Epithelial cell of proximal tubule (primary cell): ENCODE results near the gene EPHB1. TPM values are rescaled to one million over a fixed set of nuclear protein-coding genes. Genes with fewer than 3 reads are reported as not detected.

ENCODE experiments used
- DNase-seq: peaks from one replicate; pipeline ENCODE4 v3.0.0-alpha.2; 2011; ENCODE audit warnings: low read depth
- H3K4me3 ChIP-seq: 2 replicates; pipeline ENCODE4 v1.5.1; 2011; ENCODE audit warnings: low read depth, mild to moderate bottlenecking, low read length
- total RNA-seq: library from RNA; depleted of rRNA; stranded (reverse); fragments of >200 nt; gene quantifications from 2 replicates; pipeline ENCODE4 v1.2.3, GENCODE V29; 2015
- TF ChIP-seq, protein P1 (sequence below): conservative IDR thresholded peaks from 2 replicates; pipeline ENCODE4 v1.5.1; 2012; ENCODE audit warnings: low read depth, mild to moderate bottlenecking, low read length

EPHB1 gene
- total RNA-seq, 1 donor from 2014 or later, result 1.6 TPM

DNA sequence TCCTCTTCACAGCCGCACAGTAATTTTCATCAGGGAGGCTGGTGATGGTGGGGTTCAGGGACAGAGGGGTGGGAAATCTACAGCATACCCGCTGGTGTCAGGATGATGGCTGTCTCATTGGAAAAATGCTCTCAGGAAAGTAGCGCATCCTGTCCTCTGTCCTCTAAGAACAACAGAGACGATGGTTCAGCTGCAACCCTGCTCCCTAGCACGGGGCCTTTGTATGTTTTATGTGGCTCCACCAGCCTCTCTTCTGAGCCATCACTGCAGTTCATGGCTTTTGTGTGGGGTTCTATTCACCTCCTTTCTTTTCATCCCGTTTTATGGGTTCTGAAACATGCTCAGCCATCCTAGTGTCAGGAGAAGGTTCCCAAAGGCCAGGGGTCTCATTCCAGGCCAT lies 68.9 kb downstream of the EPHB1 start:
- DNase-seq, result no peak
- TF ChIP-seq, protein P1, sequence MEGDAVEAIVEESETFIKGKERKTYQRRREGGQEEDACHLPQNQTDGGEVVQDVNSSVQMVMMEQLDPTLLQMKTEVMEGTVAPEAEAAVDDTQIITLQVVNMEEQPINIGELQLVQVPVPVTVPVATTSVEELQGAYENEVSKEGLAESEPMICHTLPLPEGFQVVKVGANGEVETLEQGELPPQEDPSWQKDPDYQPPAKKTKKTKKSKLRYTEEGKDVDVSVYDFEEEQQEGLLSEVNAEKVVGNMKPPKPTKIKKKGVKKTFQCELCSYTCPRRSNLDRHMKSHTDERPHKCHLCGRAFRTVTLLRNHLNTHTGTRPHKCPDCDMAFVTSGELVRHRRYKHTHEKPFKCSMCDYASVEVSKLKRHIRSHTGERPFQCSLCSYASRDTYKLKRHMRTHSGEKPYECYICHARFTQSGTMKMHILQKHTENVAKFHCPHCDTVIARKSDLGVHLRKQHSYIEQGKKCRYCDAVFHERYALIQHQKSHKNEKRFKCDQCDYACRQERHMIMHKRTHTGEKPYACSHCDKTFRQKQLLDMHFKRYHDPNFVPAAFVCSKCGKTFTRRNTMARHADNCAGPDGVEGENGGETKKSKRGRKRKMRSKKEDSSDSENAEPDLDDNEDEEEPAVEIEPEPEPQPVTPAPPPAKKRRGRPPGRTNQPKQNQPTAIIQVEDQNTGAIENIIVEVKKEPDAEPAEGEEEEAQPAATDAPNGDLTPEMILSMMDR, result no peak
- no peak overlapping the region for H3K4me3 ChIP-seq

DNA sequence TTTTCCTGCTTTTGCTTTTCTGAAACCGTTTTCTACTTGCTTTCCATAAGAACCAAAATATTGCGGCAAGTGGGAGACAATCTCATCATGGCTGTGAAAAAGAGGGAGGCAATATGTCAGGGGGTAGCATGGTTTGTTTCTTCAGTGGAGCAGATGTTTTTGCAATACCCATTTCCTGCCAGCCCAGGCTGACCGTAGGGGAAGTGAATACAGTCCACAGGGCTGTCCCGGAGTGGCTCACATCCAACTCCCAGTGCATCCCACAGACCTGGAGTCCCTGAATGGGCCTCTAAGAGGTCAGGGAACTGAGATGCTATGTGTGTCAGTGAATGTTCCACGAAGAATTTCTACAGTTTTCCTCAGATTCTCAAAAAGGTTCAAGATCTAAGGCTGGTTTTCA lies 69.6 kb downstream of the EPHB1 start:
- TF ChIP-seq, protein P1, result no peak
- DNase-seq, result no peak

GRCh38 chr3:134867277-134867676 lies 72.2 kb downstream of the EPHB1 start:
- TF ChIP-seq, protein P1, result no peak
- no peak overlapping the region for H3K4me3 ChIP-seq
- DNase-seq, result no peak

More for the DNA sequence above, 69.6 kb downstream of the EPHB1 start:
- no peak overlapping the region for H3K4me3 ChIP-seq

- H3K4me3 ChIP-seq, result no peak overlapping the region
- no peak for DNase-seq
- TF ChIP-seq, protein P1, result no peak
These were observed 74.2 kb downstream of the EPHB1 start for GRCh38 chr3:134869153-134869726.

GRCh38 chr3:134871818-134872217 lies 76.8 kb downstream of the EPHB1 start:
- DNase-seq, result no peak
- no peak overlapping the region for H3K4me3 ChIP-seq
- TF ChIP-seq, protein P1, result no peak

DNA sequence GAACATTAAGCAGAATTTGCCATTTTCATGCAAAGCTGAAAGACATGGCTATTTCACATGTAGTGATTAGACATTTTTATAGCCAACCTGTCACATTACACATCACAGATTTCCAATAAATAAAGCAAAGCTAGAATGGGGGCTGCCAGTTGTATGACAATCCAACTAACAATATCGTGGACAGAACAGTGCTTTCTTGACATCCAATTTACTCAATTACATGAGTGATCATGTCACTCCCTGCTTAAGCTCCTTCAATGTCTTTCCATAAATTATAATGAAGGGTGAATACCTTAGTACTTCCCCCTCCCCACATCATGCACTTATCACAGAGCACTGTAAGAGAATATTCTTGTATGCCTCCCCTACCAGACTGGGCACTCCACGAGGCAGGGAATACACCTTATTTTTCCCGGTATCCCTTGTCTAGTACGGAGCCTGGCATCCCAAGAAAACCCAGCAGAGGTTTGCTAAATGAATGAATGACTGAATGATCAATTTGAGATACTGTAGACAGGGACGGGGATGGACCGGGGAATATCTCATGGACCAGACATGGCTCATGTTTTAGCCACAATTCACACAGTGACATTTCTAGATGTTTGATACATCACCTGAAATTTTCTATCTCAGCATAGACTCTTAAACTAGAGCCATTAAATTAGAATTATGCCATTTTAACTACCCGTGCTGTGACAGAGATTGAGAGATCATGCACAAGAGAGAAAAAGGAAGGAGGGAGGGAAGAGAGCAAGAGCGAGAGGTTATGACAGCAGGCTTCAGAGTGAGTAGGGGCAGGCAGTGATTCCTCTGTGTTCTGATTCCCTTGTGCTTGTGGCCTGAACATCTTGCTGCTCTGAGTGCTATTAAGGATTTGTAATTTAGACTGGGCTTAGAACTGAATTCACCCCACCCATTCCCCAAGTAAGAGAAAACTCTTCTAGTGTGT lies 77.7 kb downstream of the EPHB1 start:
- no peak overlapping the region for H3K4me3 ChIP-seq
- TF ChIP-seq, protein P1, result no peak
- DNase-seq, result no peak
